ENCODE data around the gene SIPA1L3. TPM values are rescaled to one million over a fixed set of nuclear protein-coding genes. Genes with fewer than 3 reads are reported as not detected.

Gene SIPA1L3
- total RNA-seq, 6 donors from 2014 or later = 57.3 to 91.6 (median 69.4) TPM

DNA sequence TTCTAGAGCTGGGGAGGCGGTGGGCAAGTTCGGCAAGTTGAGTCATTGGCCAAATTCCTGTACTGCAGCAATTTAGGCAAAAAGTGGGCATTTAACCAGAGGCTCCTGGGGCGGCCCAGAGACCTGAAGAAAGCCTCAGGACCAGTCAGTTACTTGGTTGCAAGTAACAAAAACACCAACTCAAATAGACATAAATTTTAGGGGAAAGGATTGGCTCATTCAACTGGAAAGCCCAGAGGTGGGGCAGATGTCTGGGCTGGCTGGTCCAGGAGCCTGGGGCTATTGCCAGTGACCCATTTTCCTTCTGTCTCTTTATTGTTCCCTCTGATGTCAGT, 97.1 kb downstream of the SIPA1L3 start:
- Histone ChIP-seq H3K4me3 (peak overlapping the region in 3 of 4 donors; percentile 34 to 44 (median 43)), H3K4me1 (peaks cover 20 to 34% (median 30%) of the 10 kb centered on the region in 4 donors), H3K9me3 (no peaks in the 10 kb centered on the region), H3K27me3 (no peaks in the 10 kb centered on the region), H3K36me3 (no peaks in the 10 kb centered on the region), H3K27ac (peak overlapping the region; percentile 78 to 92 (median 86))
- DNase-seq (no peak), ATAC-seq (ENCODE audit: low FRiP score in 2 of 2) (peak; percentile 2 to 42)
- no peak for TF ChIP-seq EP300 (IDR thresholded peaks at IDR 0.05)
- no peak for TF ChIP-seq POLR2A (IDR thresholded peaks at IDR 0.05)
- TF ChIP-seq, protein P1, sequence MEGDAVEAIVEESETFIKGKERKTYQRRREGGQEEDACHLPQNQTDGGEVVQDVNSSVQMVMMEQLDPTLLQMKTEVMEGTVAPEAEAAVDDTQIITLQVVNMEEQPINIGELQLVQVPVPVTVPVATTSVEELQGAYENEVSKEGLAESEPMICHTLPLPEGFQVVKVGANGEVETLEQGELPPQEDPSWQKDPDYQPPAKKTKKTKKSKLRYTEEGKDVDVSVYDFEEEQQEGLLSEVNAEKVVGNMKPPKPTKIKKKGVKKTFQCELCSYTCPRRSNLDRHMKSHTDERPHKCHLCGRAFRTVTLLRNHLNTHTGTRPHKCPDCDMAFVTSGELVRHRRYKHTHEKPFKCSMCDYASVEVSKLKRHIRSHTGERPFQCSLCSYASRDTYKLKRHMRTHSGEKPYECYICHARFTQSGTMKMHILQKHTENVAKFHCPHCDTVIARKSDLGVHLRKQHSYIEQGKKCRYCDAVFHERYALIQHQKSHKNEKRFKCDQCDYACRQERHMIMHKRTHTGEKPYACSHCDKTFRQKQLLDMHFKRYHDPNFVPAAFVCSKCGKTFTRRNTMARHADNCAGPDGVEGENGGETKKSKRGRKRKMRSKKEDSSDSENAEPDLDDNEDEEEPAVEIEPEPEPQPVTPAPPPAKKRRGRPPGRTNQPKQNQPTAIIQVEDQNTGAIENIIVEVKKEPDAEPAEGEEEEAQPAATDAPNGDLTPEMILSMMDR (IDR thresholded peaks at IDR 0.05) = no peak
- no peak for TF ChIP-seq POLR2AphosphoS5 (IDR thresholded peaks at IDR 0.05)
- WGBS, 2 donors = 39 to 44% methylated on average over 3 of the region's 3 CpGs

DNA sequence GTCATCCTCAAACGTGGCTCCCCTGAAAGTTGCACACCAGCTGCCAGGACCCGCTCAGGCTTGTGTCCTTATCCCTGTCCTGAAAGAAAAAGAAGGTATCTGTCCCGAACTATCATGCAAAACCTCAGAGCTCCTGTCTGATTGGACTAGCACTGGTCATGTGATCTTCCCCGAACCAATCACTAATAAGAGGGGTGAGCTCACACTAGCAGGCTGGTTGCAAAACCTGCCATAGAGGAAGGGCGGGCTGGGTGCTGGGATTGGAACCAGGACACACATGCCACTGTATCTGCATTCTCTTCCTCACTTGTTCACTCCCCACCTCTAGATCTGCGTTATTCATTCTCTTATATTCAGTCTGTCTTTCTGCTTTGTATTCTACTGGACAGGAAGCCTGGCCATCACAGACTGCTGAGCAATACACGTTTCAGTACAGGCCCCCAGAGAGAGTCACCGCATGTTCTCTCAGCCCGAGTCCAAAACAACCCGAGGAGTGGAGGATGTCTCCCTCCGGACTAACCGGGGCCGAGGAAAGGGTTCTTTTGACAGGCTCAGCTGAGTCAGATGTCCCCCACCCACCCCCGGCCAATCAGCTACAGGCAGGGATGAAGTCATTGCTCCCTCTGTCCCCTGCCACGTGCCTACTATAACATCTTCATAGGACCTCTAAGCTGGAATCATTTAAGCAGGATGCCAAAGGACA, 97.7 kb downstream of the SIPA1L3 start:
- 42 to 46% methylated on average over 15 of the region's 15 CpGs for WGBS, 2 donors
- H3K4me1 ChIP-seq = peaks cover 20 to 33% (median 30%) of the 10 kb centered on the region in 4 donors
- peak; percentile 15 to 76 for TF ChIP-seq POLR2AphosphoS5 (IDR thresholded peaks at IDR 0.05)
- TF ChIP-seq, protein P1 (IDR thresholded peaks at IDR 0.05) = no peak
- TF ChIP-seq EP300 (IDR thresholded peaks at IDR 0.05) = no peak
- TF ChIP-seq POLR2A (IDR thresholded peaks at IDR 0.05) = peak in 2 of 4 donors; percentile 53
- peak in 1 of 2 donors; percentile 85 for DNase-seq
- ATAC-seq (ENCODE audit: low FRiP score in 2 of 2) = peak; percentile 90 to 92
- no peaks in the 10 kb centered on the region for H3K27me3 ChIP-seq
- H3K36me3 ChIP-seq = no peaks in the 10 kb centered on the region
- peak overlapping the region in 3 of 4 donors; percentile 34 to 44 (median 43) for H3K4me3 ChIP-seq
- peak overlapping the region; percentile 78 to 92 (median 86) for H3K27ac ChIP-seq
- H3K9me3 ChIP-seq = no peaks in the 10 kb centered on the region

- peak overlapping the region; percentile 78 to 92 (median 86) for H3K27ac ChIP-seq
- no peaks in the 10 kb centered on the region for H3K9me3 ChIP-seq
- ATAC-seq (ENCODE audit: low FRiP score in 2 of 2) (no peak), DNase-seq (no peak)
- H3K4me3 ChIP-seq = no peak overlapping the region
- peaks cover 20 to 28% (median 25%) of the 10 kb centered on the region in 4 donors for H3K4me1 ChIP-seq
- H3K36me3 ChIP-seq = no peaks in the 10 kb centered on the region
- H3K27me3 ChIP-seq = no peaks in the 10 kb centered on the region
- 81 to 88% methylated on average over 7 to 8 of the region's 8 CpGs for WGBS, 2 donors
- TF ChIP-seq, protein P1 (IDR thresholded peaks at IDR 0.05) = no peak
- no peak for TF ChIP-seq EP300 (IDR thresholded peaks at IDR 0.05)
- TF ChIP-seq POLR2AphosphoS5 (IDR thresholded peaks at IDR 0.05) = no peak
- no peak for TF ChIP-seq POLR2A (IDR thresholded peaks at IDR 0.05)
Measured at GRCh38 chr19:38005224-38005614, 98.2 kb downstream of the SIPA1L3 start.

GRCh38 chr19:38006361-38007045, 99.5 kb downstream of the SIPA1L3 start:
- Histone ChIP-seq H3K36me3 (no peaks in the 10 kb centered on the region), H3K9me3 (no peaks in the 10 kb centered on the region), H3K4me3 (no peak overlapping the region), H3K27ac (no peak overlapping the region), H3K27me3 (no peaks in the 10 kb centered on the region), H3K4me1 (peaks cover 17 to 28% (median 25%) of the 10 kb centered on the region in 4 donors)
- TF ChIP-seq, protein P1 (IDR thresholded peaks at IDR 0.05) = no peak
- TF ChIP-seq POLR2A (IDR thresholded peaks at IDR 0.05) (no peak), EP300 (IDR thresholded peaks at IDR 0.05) (no peak), POLR2AphosphoS5 (IDR thresholded peaks at IDR 0.05) (no peak)
- WGBS, 2 donors = 87 to 89% methylated on average over 20 of the region's 20 CpGs
- no peak for DNase-seq
- no peak for ATAC-seq (ENCODE audit: low FRiP score in 2 of 2)

All from upper lobe of left lung (tissue), 6 donors.